ENCODE measurements around the gene HYDIN. TPM values are rescaled to one million over a fixed set of nuclear protein-coding genes. Genes with fewer than 3 reads are reported as not detected.

HYDIN gene
- total and polyA plus RNA-seq, 8 donors: 2.1 to 6.6 (median 3.9) TPM

- FAIRE-seq: no peak
- ATAC-seq: no peak
- H3K27ac ChIP-seq: no peak overlapping the region
- no peaks in the 10 kb centered on the region for H3K27me3 ChIP-seq
- 91 to 92% methylated on average over 8 of the region's 8 CpGs for WGBS, 2 donors
- peaks cover 0 to 34% (median 22%) of the 10 kb centered on the region in 3 donors for H3K36me3 ChIP-seq
- no peaks in the 10 kb centered on the region for H3K9me3 ChIP-seq
- intact Hi-C loops (cut with DNase I): no loop called here
- no peaks in the 10 kb centered on the region for H3K4me1 ChIP-seq
- no peak overlapping the region for H3K4me3 ChIP-seq
- DNase-seq: no peak
- no peak for TF ChIP-seq CTCF (IDR thresholded peaks at IDR 0.05)
These were observed 452.5 kb downstream of the HYDIN start for GRCh38 chr16:70777973-70778406.

- no peak for TF ChIP-seq CTCF (IDR thresholded peaks at IDR 0.05)
These were observed 453.0 kb downstream of the HYDIN start for GRCh38 chr16:70777496-70777895.

GRCh38 chr16:70775399-70775798, 455.1 kb downstream of the HYDIN start:
- DNase-seq: peak in 1 of 6 donors; percentile 35
- Histone ChIP-seq H3K27ac (no peak overlapping the region), H3K9me3 (no peaks in the 10 kb centered on the region), H3K36me3 (peaks cover 0 to 8% (median 6%) of the 10 kb centered on the region in 3 donors), H3K4me3 (no peak overlapping the region), H3K27me3 (no peaks in the 10 kb centered on the region), H3K4me1 (no peaks in the 10 kb centered on the region)
- no peak for FAIRE-seq
- 87 to 91% methylated on average over 4 of the region's 4 CpGs for WGBS, 2 donors
- ATAC-seq: no peak
- intact Hi-C loops (cut with DNase I): no loop called here
- TF ChIP-seq CTCF (IDR thresholded peaks at IDR 0.05): no peak

More at GRCh38 chr16:70777496-70777895, 453.0 kb downstream of the HYDIN start:
- 90 to 92% methylated on average over 9 of the region's 9 CpGs for WGBS, 2 donors
- Histone ChIP-seq H3K27me3 (no peaks in the 10 kb centered on the region), H3K27ac (no peak overlapping the region), H3K4me3 (no peak overlapping the region), H3K9me3 (no peaks in the 10 kb centered on the region), H3K4me1 (no peaks in the 10 kb centered on the region), H3K36me3 (peaks cover 0 to 29% (median 19%) of the 10 kb centered on the region in 3 donors)
- no peak for FAIRE-seq
- no peak for ATAC-seq
- DNase-seq: peak in 1 of 6 donors; percentile 25
- intact Hi-C loops (cut with DNase I): no loop called here

- peaks cover 0 to 6% (median 5%) of the 10 kb centered on the region in 3 donors for H3K36me3 ChIP-seq
- no peak for TF ChIP-seq CTCF (IDR thresholded peaks at IDR 0.05)
- FAIRE-seq: no peak
These were observed 456.3 kb downstream of the HYDIN start for GRCh38 chr16:70774261-70774660.

GRCh38 chr16:70772493-70772892, 458.0 kb downstream of the HYDIN start:
- ATAC-seq: no peak
- 92 to 93% methylated on average over 1 of the region's 1 CpG for WGBS, 2 donors
- no peak for TF ChIP-seq CTCF (IDR thresholded peaks at IDR 0.05)
- H3K27me3 ChIP-seq: no peaks in the 10 kb centered on the region
- no peaks in the 10 kb centered on the region for H3K9me3 ChIP-seq
- no peak for DNase-seq
- FAIRE-seq: no peak
- no peaks in the 10 kb centered on the region for H3K4me1 ChIP-seq
- H3K4me3 ChIP-seq: no peak overlapping the region
- peaks cover 0 to 5% (median under 1%) of the 10 kb centered on the region in 3 donors for H3K36me3 ChIP-seq
- intact Hi-C loops (cut with DNase I): no loop called here
- no peak overlapping the region for H3K27ac ChIP-seq

More at GRCh38 chr16:70774261-70774660, 456.3 kb downstream of the HYDIN start:
- WGBS, 2 donors: 91% methylated on average over 13 of the region's 13 CpGs
- no peaks in the 10 kb centered on the region for H3K4me1 ChIP-seq
- ATAC-seq (no peak), DNase-seq (no peak)
- H3K27me3 ChIP-seq: no peaks in the 10 kb centered on the region
- intact Hi-C loops (cut with DNase I): no loop called here
- no peak overlapping the region for H3K4me3 ChIP-seq
- H3K9me3 ChIP-seq: no peaks in the 10 kb centered on the region
- no peak overlapping the region for H3K27ac ChIP-seq
